PC-3 (cell line): Measurements from ENCODE around the gene FSIP1.

Experiments
- EZH2 ChIP-seq: fragments of 300-600 bp; sonication (generic); IDR thresholded peaks from one replicate; pipeline ENCODE4 v1.6.1; 2017; ENCODE audit warnings: antibody characterized with exemption, mild to moderate bottlenecking, low read length; ENCODE audit not compliant: unreplicated experiment
- EZH2phosphoT487 ChIP-seq: fragments of 300-600 bp; sonication (generic); IDR thresholded peaks from 2 replicates; pipeline ENCODE4 v1.6.1; 2018; ENCODE audit warnings: mild to moderate bottlenecking, antibody characterized with exemption, low read length, borderline replicate concordance

- no peak for TF ChIP-seq EZH2
- TF ChIP-seq EZH2phosphoT487: no peak
Measured at GRCh38 chr15:39778021-39778420, 4.6 kb downstream of the FSIP1 start.
